Stimulated activated CD4-positive, alpha-beta T cell treated with anti-CD3 and anti-CD28 coated beads, Interleukin-4, amount 100 ng/mL, for 4 hours (primary cell): ENCODE results near the gene SLC16A5.
"Not testable (repeated sequence)": the region's sequence is repeated elsewhere in the genome, so short reads cannot be mapped to it uniquely, and the experiment has no call there.

Experiments
- DNase-seq, 2 experiments: peaks; one replicate each; pipeline ENCODE4 v3.0.0-alpha.2; 2020

Gene SLC16A5

DNA sequence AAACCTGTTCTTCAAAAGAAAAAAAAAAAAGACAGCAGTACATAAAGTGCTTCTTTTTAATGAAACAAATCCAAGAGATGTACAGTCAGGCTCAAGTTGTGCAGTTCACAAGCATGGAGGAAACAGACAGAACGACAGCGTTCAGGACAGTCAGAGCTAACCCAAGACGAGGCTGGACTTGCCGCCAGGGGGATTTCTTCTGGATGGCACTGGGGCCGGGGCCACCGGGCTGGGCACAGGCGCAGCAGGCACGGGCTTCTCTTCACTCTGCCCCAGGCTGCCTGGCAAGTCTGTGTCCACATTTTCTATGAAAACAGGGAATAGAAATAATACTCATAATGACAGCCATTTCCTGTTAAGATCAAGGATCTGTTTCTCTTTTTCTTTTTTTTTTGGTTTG, 48.2 kb downstream of the SLC16A5 start:
- no peak for DNase-seq

- DNase-seq: not testable (repeated sequence)
These were observed 50.0 kb downstream of the SLC16A5 start for GRCh38 chr17:75137762-75138161.

- no peak for DNase-seq
These were observed 50.8 kb downstream of the SLC16A5 start for GRCh38 chr17:75138519-75138918.

- DNase-seq: no peak
These were observed 54.6 kb downstream of the SLC16A5 start for GRCh38 chr17:75142236-75142971.

DNA sequence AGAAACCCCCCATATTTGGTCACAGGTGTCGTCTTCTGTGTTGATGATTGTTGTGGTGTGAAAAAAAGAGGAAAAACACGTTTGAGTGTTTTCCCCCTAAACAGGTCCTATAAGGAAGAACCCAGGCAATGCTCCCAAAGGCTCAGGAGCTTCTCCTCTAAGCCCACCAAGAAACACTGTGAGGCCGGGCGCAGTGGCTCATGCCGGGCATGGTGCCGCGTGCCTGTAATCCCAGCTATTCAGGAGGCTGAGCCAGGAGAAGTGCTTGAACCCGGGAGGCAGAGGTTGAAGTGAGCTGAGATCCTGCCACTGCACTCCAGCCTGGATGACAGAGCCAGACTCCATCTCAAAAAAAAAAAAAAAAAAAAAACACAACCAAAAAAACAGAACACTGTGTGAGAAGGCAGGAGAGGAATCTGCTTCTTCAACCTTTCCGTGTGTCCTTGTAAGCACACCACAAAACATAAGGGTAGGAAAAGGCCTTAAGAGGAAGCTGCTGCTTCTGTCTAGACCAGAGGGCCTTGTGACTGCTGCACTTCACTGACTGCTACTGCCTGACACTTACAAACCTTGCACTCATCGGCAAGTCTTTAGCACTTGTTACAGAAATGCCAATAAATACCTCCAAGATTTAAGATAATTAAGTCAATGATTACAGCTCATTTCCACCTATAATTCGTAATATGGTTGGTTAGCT, 57.2 kb downstream of the SLC16A5 start:
- no peak for DNase-seq

DNA sequence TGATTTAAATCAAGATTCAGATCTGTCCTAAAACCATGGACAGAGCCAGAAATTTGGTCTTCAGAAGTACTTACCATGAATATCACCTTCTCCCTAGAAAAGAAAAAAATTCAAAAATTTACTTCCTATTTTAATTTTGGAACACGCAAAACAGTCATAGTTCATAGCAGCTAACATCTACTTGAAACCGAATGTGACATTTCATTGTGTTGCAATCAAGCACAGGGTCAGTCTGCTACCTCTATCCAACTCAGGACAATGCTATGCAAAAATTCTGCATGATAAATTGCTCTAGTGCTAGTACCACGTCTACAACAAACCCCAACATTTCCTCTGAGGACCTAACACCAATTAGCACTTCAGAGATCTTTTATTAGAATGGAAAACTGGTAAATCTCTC, 58.8 kb downstream of the SLC16A5 start:
- no peak for DNase-seq

DNA sequence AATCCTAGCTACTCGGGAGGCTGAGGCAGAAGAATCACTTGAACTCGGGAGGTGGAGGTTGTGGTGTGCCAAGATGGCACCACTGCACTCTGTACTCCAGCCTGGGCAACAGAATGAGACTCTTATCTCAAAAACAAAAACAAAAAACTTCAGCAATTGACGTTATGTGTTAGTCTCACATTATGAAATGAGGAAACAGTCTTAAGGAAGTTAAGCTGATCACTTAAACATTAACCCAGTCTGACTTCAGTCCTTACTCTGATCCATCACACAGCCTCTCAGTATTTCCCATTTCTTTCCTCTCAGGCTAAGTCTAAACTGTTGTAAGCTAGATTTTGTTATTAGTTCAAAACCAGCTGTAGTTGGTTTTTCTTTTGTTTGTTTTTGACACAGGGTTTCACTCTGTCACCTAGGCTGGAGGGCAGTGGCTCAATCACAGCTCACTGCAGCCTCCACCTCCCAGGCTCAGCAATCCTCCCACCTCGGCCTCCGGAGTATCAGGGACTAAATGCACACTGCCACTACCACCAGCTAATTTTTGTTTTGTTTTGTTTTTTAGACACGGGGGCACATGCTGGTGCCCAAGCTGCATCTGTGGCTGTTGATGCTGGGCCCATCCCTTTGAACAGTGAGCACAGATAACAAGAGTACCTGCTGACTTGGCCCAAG, 60.3 kb downstream of the SLC16A5 start:
- DNase-seq: no peak

GRCh38 chr17:75151930-75152329, 64.2 kb downstream of the SLC16A5 start:
- no peak for DNase-seq

GRCh38 chr17:75152523-75152921, 64.8 kb downstream of the SLC16A5 start:
- no peak for DNase-seq

DNA sequence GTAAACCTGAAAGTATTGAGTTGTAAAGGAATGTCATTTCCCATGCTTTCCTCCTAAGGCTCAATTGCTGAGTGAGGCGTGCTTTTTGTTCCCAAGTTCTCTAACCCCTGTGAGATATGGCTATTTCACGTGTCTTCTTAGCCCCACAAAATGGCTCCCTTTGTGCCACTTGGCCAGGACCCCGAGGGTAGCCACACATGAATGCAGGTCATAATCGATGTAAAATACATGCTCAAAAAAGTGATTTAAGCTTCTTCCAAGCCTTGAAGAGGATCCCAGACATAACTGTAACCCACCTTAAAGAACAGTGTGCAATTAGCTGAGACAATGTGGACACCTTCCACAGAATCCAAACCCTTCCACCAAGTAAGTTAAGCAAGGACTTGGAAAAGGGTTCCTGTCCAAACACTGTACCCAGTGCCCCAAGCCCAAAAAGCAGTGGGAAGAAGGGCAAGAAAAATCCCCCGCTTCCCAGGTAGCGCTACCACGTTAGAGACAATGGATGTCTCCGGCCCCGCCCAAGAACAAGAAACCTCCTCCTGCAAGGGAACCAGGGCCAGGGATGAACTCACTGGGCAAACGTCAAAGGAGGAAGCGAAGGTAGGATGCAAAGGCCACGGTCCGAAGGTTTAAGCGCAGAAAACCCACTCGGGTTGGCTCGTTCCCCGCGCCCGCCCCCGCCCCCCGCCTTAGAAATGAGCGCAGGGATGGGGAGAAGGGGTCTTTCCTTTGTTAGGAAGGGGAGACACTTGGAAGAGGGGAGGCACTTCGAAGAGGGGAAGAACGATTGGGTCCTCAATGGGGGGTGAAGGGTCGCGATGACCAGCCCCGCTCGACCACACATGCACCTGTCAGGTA, 65.4 kb downstream of the SLC16A5 start:
- peak; percentile 5 to 16 for DNase-seq

- DNase-seq: peak in 1 of 2 experiments; percentile 4
These were observed 66.0 kb downstream of the SLC16A5 start for GRCh38 chr17:75153780-75154194.

DNA sequence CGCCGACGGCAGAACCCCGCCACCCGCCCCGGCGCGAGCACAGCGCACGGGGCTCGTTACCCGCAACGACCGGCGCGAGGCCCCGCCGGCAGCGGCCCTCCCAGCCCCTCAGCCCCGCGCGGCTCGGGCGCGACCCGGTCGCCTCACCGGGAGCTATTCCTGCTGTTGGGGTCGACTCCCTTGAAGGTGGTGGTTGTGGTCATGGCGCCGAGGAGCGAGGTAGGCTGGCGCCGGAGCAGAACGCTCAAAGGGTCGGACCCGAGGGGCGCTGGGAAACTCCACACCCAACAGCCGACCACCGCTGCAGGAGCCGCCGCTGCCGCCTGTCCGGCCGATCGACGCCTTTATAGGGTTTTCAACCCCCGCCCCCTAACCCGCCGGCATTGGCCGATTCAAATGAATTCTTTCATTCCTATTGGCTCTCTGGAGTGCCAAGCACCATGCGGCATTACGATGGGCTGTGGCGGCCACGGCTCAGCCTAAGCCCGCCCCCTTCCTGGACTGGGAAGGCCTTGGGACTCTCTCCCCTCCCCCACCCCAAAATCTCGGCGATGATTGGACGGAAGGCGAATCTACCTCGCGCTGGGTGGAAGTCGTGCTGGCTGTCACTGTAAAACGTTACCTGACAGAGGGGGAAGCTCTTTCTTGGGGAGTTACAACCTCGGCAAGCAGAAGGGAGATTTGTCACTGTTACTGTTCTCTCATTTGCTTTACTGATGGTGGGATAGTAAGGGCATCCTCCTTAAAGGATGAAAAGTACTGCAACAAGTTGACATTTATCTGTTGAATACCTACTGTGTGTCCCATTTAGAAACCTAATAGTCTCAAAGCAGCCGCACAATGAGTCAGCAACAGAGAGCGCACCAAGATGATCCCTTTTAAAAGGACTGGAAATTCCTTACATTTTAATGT, 66.7 kb downstream of the SLC16A5 start, which contains the start of gene JPT1:
Gene JPT1, minus strand, starts transcription at position 318 of the 912 bp plus-strand sequence. Its CDS starts 115 bp downstream, at position 203.
- peak; percentile 95 to 98 for DNase-seq

- no peak for DNase-seq
These were observed 67.4 kb downstream of the SLC16A5 start for GRCh38 chr17:75155191-75155601.
